Tibial nerve (tissue), 4 donors: ENCODE measurements around the gene SPTB. TPM values are rescaled to one million over a fixed set of nuclear protein-coding genes. Genes with fewer than 3 reads are reported as not detected.

Experiments used
- DNase-seq, 2 donors: peaks; one replicate each; pipeline ENCODE4 v3.0.0-alpha.2; 2019; ENCODE audit warnings: low spot score in 2 of 2
- H3K27ac ChIP-seq, 4 donors: fragments of 200-600 bp; sonication (generic) in 3 of 4; one replicate each; pipeline ENCODE4 v1.5.1; 2017 to 2019; ENCODE audit warnings: mild to moderate bottlenecking in 1 of 4
- H3K27me3 ChIP-seq, 2 donors: fragments of 200-600 bp; sonication (generic) in 1 of 2; one replicate each; pipeline versions ENCODE4 v1.5.1 to v1.6.0; 2017 to 2019
- H3K36me3 ChIP-seq, 3 donors: fragments of 200-600 bp; sonication (generic); one replicate each; pipeline ENCODE4 v1.5.1; 2018 to 2019
- H3K4me1 ChIP-seq, 4 donors: fragments of 200-600 bp; sonication (generic) in 3 of 4; one replicate each; pipeline ENCODE4 v1.5.1; 2017 to 2019
- H3K4me3 ChIP-seq, 4 donors: fragments of 200-600 bp; sonication (generic) in 3 of 4; one replicate each; pipeline ENCODE4 v1.5.1; 2017 to 2019; ENCODE audit warnings: mild to moderate bottlenecking in 1 of 4, moderate library complexity in 1 of 4
- H3K9me3 ChIP-seq, 4 donors: fragments of 200-600 bp; sonication (generic) in 3 of 4; one replicate each; pipeline ENCODE4 v1.5.1; 2017 to 2019
- CTCF ChIP-seq, 5 experiments: fragments of 200-600 bp in 3 of 5; fragments of 450-650 bp in 2 of 5; sonication (generic) in 3 of 5; IDR thresholded peaks; one replicate each; pipeline ENCODE4 v1.5.1; 2016 to 2019; ENCODE audit warnings: antibody characterized with exemption in 5 of 5, mild to moderate bottlenecking in 3 of 5, moderate library complexity in 2 of 5
- EP300 ChIP-seq, 2 donors: sonication (generic); formaldehyde crosslinking; IDR thresholded peaks; one replicate each; pipeline ENCODE4 v1.6.1; 2017; ENCODE audit warnings: antibody characterized with exemption in 2 of 2, mild to moderate bottlenecking in 1 of 2
- POLR2A ChIP-seq, 2 donors: fragments of 450-650 bp; IDR thresholded peaks; one replicate each; pipeline ENCODE4 v1.6.1; 2017; ENCODE audit warnings: antibody characterized with exemption in 2 of 2, mild to moderate bottlenecking in 2 of 2, moderate library complexity in 2 of 2
- WGBS, 2 donors: methylation state at CpG; one replicate each; pipeline ENCODE4 v1.1.5; 2018; 5-methylcytosine and 5-hydroxymethylcytosine counted together
- total RNA-seq, 4 donors: library from RNA; depleted of rRNA; stranded (reverse); fragments of >200 nt; gene quantifications; one replicate each; pipeline ENCODE4 v1.1.0, GENCODE V29; 2016

SPTB gene
- total RNA-seq, 4 donors from 2014 or later, result 4.5 to 12.6 (median 9.2) TPM

GRCh38 chr14:64845878-64846277, 33.8 kb downstream of the SPTB start:
- Histone ChIP-seq H3K36me3 (no peaks in the 10 kb centered on the region), H3K4me3 (no peak overlapping the region), H3K27me3 (peaks cover 0 to 17% of the 10 kb centered on the region in 2 donors), H3K9me3 (no peaks in the 10 kb centered on the region), H3K27ac (no peak overlapping the region), H3K4me1 (no peaks in the 10 kb centered on the region)
- TF ChIP-seq EP300 (IDR thresholded peaks at IDR 0.05) (no peak), CTCF (IDR thresholded peaks at IDR 0.05) (no peak)
- no peak for DNase-seq
- WGBS, 2 donors, result 31 to 49% methylated on average over 6 of the region's 6 CpGs

- Histone ChIP-seq H3K27ac (no peak overlapping the region), H3K4me1 (no peaks in the 10 kb centered on the region), H3K36me3 (no peaks in the 10 kb centered on the region), H3K9me3 (no peaks in the 10 kb centered on the region), H3K27me3 (peaks cover 0 to 17% of the 10 kb centered on the region in 2 donors), H3K4me3 (no peak overlapping the region)
- DNase-seq, result no peak
- 85 to 90% methylated on average over 3 of the region's 3 CpGs for WGBS, 2 donors
- TF ChIP-seq CTCF (IDR thresholded peaks at IDR 0.05), result no peak
These were observed 34.7 kb downstream of the SPTB start for GRCh38 chr14:64844969-64845536.

DNA sequence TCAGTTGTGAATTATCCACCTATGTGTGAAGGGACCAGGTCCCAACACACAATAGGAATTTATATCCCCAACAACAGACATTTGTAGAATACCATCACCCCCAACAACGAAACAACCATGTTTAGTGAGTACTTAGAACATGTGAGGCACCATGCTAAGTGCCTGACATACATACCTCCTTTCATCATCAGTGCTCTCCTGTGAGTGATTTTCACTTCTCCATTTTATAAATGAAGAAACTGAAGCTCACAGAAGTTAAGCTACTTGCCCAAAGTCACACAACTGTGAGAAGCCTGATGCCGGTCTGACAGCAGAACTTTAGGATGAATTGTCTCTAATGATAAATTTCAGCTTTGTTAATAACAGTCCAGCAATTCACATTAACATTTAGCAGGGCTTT, 35.4 kb downstream of the SPTB start:
- H3K27me3 ChIP-seq, result peaks cover 0 to 17% of the 10 kb centered on the region in 2 donors
- TF ChIP-seq CTCF (IDR thresholded peaks at IDR 0.05) (no peak), EP300 (IDR thresholded peaks at IDR 0.05) (no peak), POLR2A (IDR thresholded peaks at IDR 0.05) (no peak)
- no peak overlapping the region for H3K27ac ChIP-seq
- H3K4me3 ChIP-seq, result no peak overlapping the region
- no peaks in the 10 kb centered on the region for H3K4me1 ChIP-seq
- WGBS, 2 donors, result 67 to 74% methylated on average over 2 of the region's 2 CpGs
- H3K9me3 ChIP-seq, result no peaks in the 10 kb centered on the region
- no peak for DNase-seq
- H3K36me3 ChIP-seq, result no peaks in the 10 kb centered on the region

DNA sequence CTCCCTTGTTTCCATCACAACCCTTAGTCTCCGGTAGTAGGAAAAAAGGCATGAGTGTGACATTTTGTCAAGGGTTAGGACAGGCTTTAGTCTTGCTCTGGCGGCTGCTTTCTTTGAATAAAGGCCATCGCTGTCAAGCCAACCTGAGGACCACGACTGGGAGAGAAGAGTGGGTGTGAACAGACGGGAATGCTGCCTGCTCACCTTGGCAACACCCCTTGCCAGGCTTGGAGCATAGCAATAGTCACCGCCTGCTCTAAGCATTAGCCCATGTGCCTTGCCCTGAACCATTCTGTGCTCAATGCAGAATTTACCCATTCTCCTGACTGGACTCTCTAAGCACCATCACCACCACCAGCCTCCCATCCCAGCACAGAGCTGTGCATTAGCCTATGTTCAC, 36.2 kb downstream of the SPTB start:
- Histone ChIP-seq H3K4me3 (no peak overlapping the region), H3K27me3 (peaks cover 0 to 17% of the 10 kb centered on the region in 2 donors), H3K9me3 (no peaks in the 10 kb centered on the region), H3K36me3 (no peaks in the 10 kb centered on the region), H3K27ac (no peak overlapping the region), H3K4me1 (no peaks in the 10 kb centered on the region)
- WGBS, 2 donors, result 74 to 80% methylated on average over 6 of the region's 6 CpGs
- no peak for DNase-seq
- no peak for TF ChIP-seq EP300 (IDR thresholded peaks at IDR 0.05)
- no peak for TF ChIP-seq POLR2A (IDR thresholded peaks at IDR 0.05)
- no peak for TF ChIP-seq CTCF (IDR thresholded peaks at IDR 0.05)

DNA sequence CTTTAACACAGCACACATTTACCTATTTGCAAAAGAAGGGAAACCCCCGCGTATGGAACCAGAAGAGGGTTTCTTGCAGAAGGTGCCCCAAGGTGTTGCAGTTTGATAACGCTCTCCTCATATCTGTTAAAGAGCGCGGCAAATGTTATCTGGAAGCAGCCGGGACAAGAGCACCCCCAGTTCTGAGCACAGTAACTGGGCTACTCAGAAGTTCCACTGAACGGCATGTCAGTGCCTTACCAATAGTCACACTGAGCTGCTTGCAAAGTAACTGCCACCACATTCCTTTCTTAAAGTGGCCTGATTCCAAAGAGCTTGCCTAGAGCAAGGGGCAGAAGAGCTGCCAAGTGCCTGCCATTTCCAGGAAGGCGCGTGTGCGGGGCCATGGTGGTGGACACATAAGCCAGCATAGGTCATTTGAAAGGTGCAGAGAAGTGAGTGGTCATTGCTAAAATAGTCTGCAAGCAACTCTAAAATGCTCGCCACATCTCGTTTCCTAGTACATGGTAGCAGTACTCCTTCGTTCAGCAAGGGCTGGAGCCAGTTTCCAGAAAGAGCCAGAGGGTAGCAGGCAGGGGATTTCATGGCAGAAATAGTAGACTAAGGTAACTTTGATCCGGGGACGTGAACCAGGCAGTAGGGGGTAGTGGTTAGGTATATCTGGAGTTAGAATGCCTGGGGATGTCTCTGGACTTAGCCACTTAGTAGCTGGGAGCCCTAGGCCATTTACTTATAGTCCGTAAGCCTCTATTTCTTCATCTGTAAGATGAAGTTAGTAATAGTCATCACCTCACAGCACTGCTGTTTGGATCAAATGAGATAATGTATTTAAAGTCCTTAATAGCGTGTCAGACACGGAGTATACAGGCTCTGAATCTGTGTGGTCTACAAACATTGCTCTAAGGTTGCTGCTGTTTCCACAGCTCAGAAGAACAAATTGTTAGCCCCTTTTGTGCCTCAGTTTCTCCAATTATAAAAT, 37.6 kb downstream of the SPTB start:
- TF ChIP-seq POLR2A (IDR thresholded peaks at IDR 0.05) (no peak), EP300 (IDR thresholded peaks at IDR 0.05) (no peak), CTCF (IDR thresholded peaks at IDR 0.05) (no peak)
- no peak overlapping the region for H3K4me3 ChIP-seq
- H3K27ac ChIP-seq, result no peak overlapping the region
- H3K36me3 ChIP-seq, result no peaks in the 10 kb centered on the region
- peaks cover 0 to 15% of the 10 kb centered on the region in 2 donors for H3K27me3 ChIP-seq
- no peaks in the 10 kb centered on the region for H3K9me3 ChIP-seq
- H3K4me1 ChIP-seq, result no peaks in the 10 kb centered on the region
- 75% methylated on average over 18 of the region's 18 CpGs for WGBS, 2 donors
- DNase-seq, result no peak
